Neuronal stem cell (in vitro differentiated cells): ENCODE measurements around the gene PANK4.

Experiments used
- DNase-seq: peaks from one replicate; pipeline ENCODE4 v3.0.0-alpha.2; 2013; ENCODE audit warnings: low spot score
- H2AFZ ChIP-seq: one replicate; pipeline ENCODE4 v1.6.1; 2013; ENCODE audit warnings: mild to moderate bottlenecking, low read length, inconsistent platforms
- H2AK5ac ChIP-seq: 2 replicates; pipeline ENCODE4 v1.6.1; 2013; ENCODE audit warnings: low read depth, mild to moderate bottlenecking, inconsistent platforms, low read length, moderate library complexity, mixed read lengths
- H2BK120ac ChIP-seq: 2 replicates; pipeline ENCODE4 v1.6.1; 2013; ENCODE audit warnings: low read depth, mild to moderate bottlenecking, inconsistent platforms, low read length, moderate library complexity, mixed read lengths
- H2BK12ac ChIP-seq: one replicate; pipeline ENCODE4 v1.6.1; 2013; ENCODE audit warnings: low read length, inconsistent platforms
- H2BK15ac ChIP-seq: 2 replicates; pipeline ENCODE4 v1.6.1; 2013; ENCODE audit warnings: mild to moderate bottlenecking, low read length, inconsistent platforms, mixed read lengths
- H2BK5ac ChIP-seq: one replicate; pipeline ENCODE4 v1.6.1; 2013; ENCODE audit warnings: inconsistent platforms, mild to moderate bottlenecking, low read length, moderate library complexity
- H3K14ac ChIP-seq: one replicate; pipeline ENCODE4 v1.6.1; 2013; ENCODE audit warnings: low read length, inconsistent platforms
- H3K18ac ChIP-seq: 2 replicates; pipeline ENCODE4 v1.6.1; 2013; ENCODE audit warnings: low read length, inconsistent platforms
- H3K23ac ChIP-seq: 2 replicates; pipeline ENCODE4 v1.6.1; 2013; ENCODE audit warnings: low read depth, mild to moderate bottlenecking, mixed read lengths, low read length, inconsistent platforms; ENCODE audit not compliant: poor library complexity
- H3K27ac ChIP-seq: replicated peaks from 3 replicates; pipeline ENCODE4 v1.5.1; 2013; ENCODE audit warnings: low read length, inconsistent platforms
- H3K27me3 ChIP-seq, 3 experiments: 2 replicates each; pipeline ENCODE4 v1.6.1; 2013; ENCODE audit warnings: low read length in 3 of 3, mild to moderate bottlenecking in 2 of 3, inconsistent platforms in 1 of 3, low read depth in 1 of 3, mixed read lengths in 1 of 3, moderate library complexity in 1 of 3; ENCODE audit not compliant: control insufficient read depth in 3 of 3, insufficient read depth in 3 of 3
- H3K36me3 ChIP-seq, 2 donors: replicated peaks in 1 of 2; 2 replicates each; pipeline ENCODE4 v1.6.1; 2013; ENCODE audit warnings: low read length in 2 of 2; ENCODE audit not compliant: control insufficient read depth in 2 of 2, insufficient read depth in 2 of 2
- H3K4ac ChIP-seq: 2 replicates; pipeline ENCODE4 v1.6.1; 2013; ENCODE audit warnings: inconsistent platforms, mild to moderate bottlenecking, low read length, moderate library complexity
- H3K4me1 ChIP-seq, 2 donors: 1 replicate in 1 of 2; 2 replicates in 1 of 2; pipeline ENCODE4 v1.6.1; 2013; ENCODE audit warnings: low read length in 2 of 2, low read depth in 1 of 2; ENCODE audit not compliant: control insufficient read depth in 2 of 2, insufficient read depth in 1 of 2
- H3K4me2 ChIP-seq: one replicate; pipeline ENCODE4 v1.6.1; 2013; ENCODE audit warnings: mild to moderate bottlenecking, low read length, inconsistent platforms; ENCODE audit not compliant: insufficient read depth, poor library complexity, severe bottlenecking
- H3K4me3 ChIP-seq, 2 donors: 2 replicates each; pipeline ENCODE4 v1.5.1; 2013; ENCODE audit warnings: low read length in 2 of 2, mild to moderate bottlenecking in 2 of 2, inconsistent platforms in 1 of 2, moderate library complexity in 1 of 2
- H3K79me1 ChIP-seq: one replicate; pipeline ENCODE4 v1.6.1; 2013; ENCODE audit warnings: low read depth, mild to moderate bottlenecking, inconsistent platforms, low read length, moderate library complexity
- H3K9ac ChIP-seq: one replicate; pipeline ENCODE4 v1.6.1; 2013; ENCODE audit warnings: mild to moderate bottlenecking, low read depth, low read length, inconsistent platforms; ENCODE audit not compliant: poor library complexity
- H3K9me3 ChIP-seq, 2 donors: replicated peaks in 1 of 2; 2 replicates each; pipeline versions ENCODE3 to v1.6.1; 2013; ENCODE audit warnings: low read length in 2 of 2, mild to moderate bottlenecking in 2 of 2, inconsistent platforms in 1 of 2, low read depth in 1 of 2, mixed read lengths in 1 of 2, moderate library complexity in 1 of 2; ENCODE audit not compliant: control insufficient read depth in 2 of 2, insufficient read depth in 1 of 2
- H4K8ac ChIP-seq: one replicate; pipeline ENCODE4 v1.6.1; 2013; ENCODE audit warnings: low read depth, mild to moderate bottlenecking, inconsistent platforms, low read length, moderate library complexity
- H4K91ac ChIP-seq: one replicate; pipeline ENCODE4 v1.6.1; 2013; ENCODE audit warnings: low read length, low read depth, mild to moderate bottlenecking, inconsistent platforms; ENCODE audit not compliant: poor library complexity
- WGBS, 2 donors: extraction: QIAGEN DNeasy Blood & Tissue Kit; methylation state at CpG; one replicate each; pipeline ENCODE4 v1.1.7; 2013; ENCODE audit warnings: missing lambda C conversion rate in 2 of 2, mixed read lengths in 1 of 2; ENCODE audit not compliant: insufficient read length in 2 of 2, insufficient replicate concordance in 1 of 2; ENCODE audit errors: extremely low coverage in 2 of 2; 5-methylcytosine and 5-hydroxymethylcytosine counted together

Gene PANK4

GRCh38 chr1:2510366-2511155 lies 15.8 kb downstream of the PANK4 start:
- WGBS, 2 donors: no CpG with 5 or more reads among the region's 27 CpGs
- H2BK120ac ChIP-seq: no peak overlapping the region
- no peak overlapping the region for H2BK15ac ChIP-seq
- peak overlapping the region; percentile 53 for H2BK5ac ChIP-seq
- H3K14ac ChIP-seq: no peak overlapping the region
- H3K4me3 ChIP-seq: no peak overlapping the region
- no peaks in the 10 kb centered on the region for H3K4me1 ChIP-seq
- no peak overlapping the region for H3K4ac ChIP-seq
- H3K27me3 ChIP-seq: no peaks in the 10 kb centered on the region
- no peaks in the 10 kb centered on the region for H3K9me3 ChIP-seq
- H4K8ac ChIP-seq: no peak overlapping the region
- no peak overlapping the region for H3K4me2 ChIP-seq
- no peak overlapping the region for H2AK5ac ChIP-seq
- H3K23ac ChIP-seq: no peak overlapping the region
- no peak for DNase-seq
- peaks cover 60 to 83% of the 10 kb centered on the region in 2 donors for H3K36me3 ChIP-seq
- H3K18ac ChIP-seq: no peak overlapping the region
- H2BK12ac ChIP-seq: no peak overlapping the region
- H3K79me1 ChIP-seq: peaks cover 10% of the 10 kb centered on the region
- H2AFZ ChIP-seq: no peak overlapping the region
- no peak overlapping the region for H4K91ac ChIP-seq
- no peak overlapping the region for H3K9ac ChIP-seq
- no peak overlapping the region for H3K27ac ChIP-seq

GRCh38 chr1:2509589-2509988 lies 16.8 kb downstream of the PANK4 start:
- Histone ChIP-seq H4K91ac (no peak overlapping the region), H3K18ac (no peak overlapping the region), H2BK15ac (no peak overlapping the region), H2AK5ac (no peak overlapping the region), H3K9me3 (no peaks in the 10 kb centered on the region), H3K4me3 (no peak overlapping the region), H3K27ac (no peak overlapping the region), H2AFZ (no peak overlapping the region), H3K36me3 (peaks cover 54 to 73% of the 10 kb centered on the region in 2 donors), H3K4ac (no peak overlapping the region), H3K79me1 (peaks cover 9% of the 10 kb centered on the region), H3K23ac (no peak overlapping the region), H3K9ac (no peak overlapping the region), H2BK120ac (no peak overlapping the region), H3K4me1 (no peaks in the 10 kb centered on the region), H3K4me2 (no peak overlapping the region), H3K14ac (no peak overlapping the region), H3K27me3 (no peaks in the 10 kb centered on the region), H2BK5ac (no peak overlapping the region), H2BK12ac (no peak overlapping the region), H4K8ac (no peak overlapping the region)
- WGBS, 2 donors: no CpG with 5 or more reads among the region's 11 CpGs
- DNase-seq: no peak

GRCh38 chr1:2508751-2509150 lies 17.6 kb downstream of the PANK4 start:
- H3K36me3 ChIP-seq: peaks cover 48 to 66% of the 10 kb centered on the region in 2 donors
- no peak overlapping the region for H2BK5ac ChIP-seq
- peaks cover 7% of the 10 kb centered on the region for H3K79me1 ChIP-seq
- H3K14ac ChIP-seq: no peak overlapping the region
- no peaks in the 10 kb centered on the region for H3K4me1 ChIP-seq
- DNase-seq: no peak
- WGBS, 2 donors: no CpG with 5 or more reads among the region's 29 CpGs
- peak overlapping the region; percentile 55 for H3K23ac ChIP-seq
- H4K91ac ChIP-seq: no peak overlapping the region
- no peaks in the 10 kb centered on the region for H3K27me3 ChIP-seq
- no peak overlapping the region for H3K4me2 ChIP-seq
- H2BK15ac ChIP-seq: no peak overlapping the region
- no peak overlapping the region for H4K8ac ChIP-seq
- no peak overlapping the region for H2BK120ac ChIP-seq
- H3K4ac ChIP-seq: no peak overlapping the region
- no peak overlapping the region for H3K27ac ChIP-seq
- H2BK12ac ChIP-seq: no peak overlapping the region
- H3K18ac ChIP-seq: no peak overlapping the region
- no peak overlapping the region for H2AFZ ChIP-seq
- H2AK5ac ChIP-seq: no peak overlapping the region
- no peaks in the 10 kb centered on the region for H3K9me3 ChIP-seq
- no peak overlapping the region for H3K9ac ChIP-seq
- H3K4me3 ChIP-seq: no peak overlapping the region

GRCh38 chr1:2508180-2508579 lies 18.2 kb downstream of the PANK4 start:
- H3K4me3 ChIP-seq: no peak overlapping the region
- H2BK5ac ChIP-seq: peak overlapping the region; percentile 82
- peaks cover 4% of the 10 kb centered on the region for H3K79me1 ChIP-seq
- H3K4me2 ChIP-seq: no peak overlapping the region
- H3K27me3 ChIP-seq: no peaks in the 10 kb centered on the region
- H2BK120ac ChIP-seq: no peak overlapping the region
- H3K23ac ChIP-seq: no peak overlapping the region
- no peak overlapping the region for H3K18ac ChIP-seq
- no peaks in the 10 kb centered on the region for H3K4me1 ChIP-seq
- H3K9me3 ChIP-seq: no peaks in the 10 kb centered on the region
- peak overlapping the region; percentile 8 for H3K14ac ChIP-seq
- H2BK15ac ChIP-seq: no peak overlapping the region
- no peak overlapping the region for H4K8ac ChIP-seq
- H2BK12ac ChIP-seq: peak overlapping the region; percentile 22
- H2AK5ac ChIP-seq: no peak overlapping the region
- DNase-seq: no peak
- H4K91ac ChIP-seq: no peak overlapping the region
- no peak overlapping the region for H2AFZ ChIP-seq
- H3K4ac ChIP-seq: no peak overlapping the region
- peak overlapping the region; percentile 60 for H3K9ac ChIP-seq
- peaks cover 44 to 60% of the 10 kb centered on the region in 2 donors for H3K36me3 ChIP-seq
- H3K27ac ChIP-seq: no peak overlapping the region
- WGBS, 2 donors: no CpG with 5 or more reads among the region's 24 CpGs
